Measurements from ENCODE around the gene TAF6.

The TAF6 gene

DNA sequence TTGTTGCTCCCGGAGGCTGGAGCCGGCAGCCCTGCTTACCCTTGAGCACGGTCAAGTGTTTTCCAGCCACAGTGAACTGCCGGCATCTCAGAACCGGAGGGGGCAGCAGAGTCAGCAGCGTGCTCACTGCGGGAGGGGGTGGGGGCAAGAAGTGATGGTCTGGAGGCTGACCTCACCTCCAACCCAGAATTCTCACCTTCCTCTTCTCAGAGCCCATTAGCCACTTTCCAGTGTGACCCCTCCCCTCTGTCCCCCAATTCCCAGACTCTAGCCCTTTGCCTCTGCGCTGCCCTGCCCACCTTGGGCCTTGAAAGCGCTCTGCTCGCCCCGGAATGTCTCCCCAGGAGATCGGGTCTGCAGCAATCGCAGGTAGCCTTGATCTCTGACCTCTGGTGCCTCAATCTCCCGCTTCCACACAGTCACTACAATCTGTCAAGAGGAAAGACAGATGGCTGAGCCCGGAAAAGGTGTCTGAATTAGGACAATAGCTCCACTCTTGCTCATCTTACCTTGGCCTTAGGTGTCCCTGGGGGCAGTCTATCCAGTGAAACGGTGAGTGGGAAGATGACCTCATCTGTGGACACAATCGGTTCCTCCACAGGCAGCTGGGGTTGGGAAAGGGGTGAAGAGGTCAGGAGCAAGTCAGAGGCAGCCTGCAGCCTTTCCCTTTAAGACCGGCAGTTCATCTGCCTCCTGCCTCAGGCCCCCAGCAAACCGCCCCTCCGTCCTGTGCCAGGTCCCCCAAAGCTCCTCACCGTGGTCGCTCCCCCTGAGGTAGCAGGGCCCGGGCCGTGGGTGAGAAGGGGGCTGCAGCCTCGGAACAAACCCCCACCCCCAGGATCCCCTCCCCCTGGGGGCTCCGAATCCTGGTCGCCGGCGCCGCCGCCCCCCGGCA lies 38.4 kb upstream of the TAF6 start:
- Histone ChIP-seq H3K4me1 (ENCODE audit: control insufficient read depth, insufficient read depth, low read length) (peaks cover 23% of the 10 kb centered on the region), H3K9ac (ENCODE audit: low read length) (peak overlapping the region; percentile 94), H3K36me3 (ENCODE audit: control insufficient read depth, insufficient read depth, low read length, severe bottlenecking) (peaks cover 39% of the 10 kb centered on the region), H3K27me3 (replicated peaks; ENCODE audit: control insufficient read depth, insufficient read depth, low read length) (no peaks in the 10 kb centered on the region), H3K9me3 (ENCODE audit: control insufficient read depth, low read length) (no peaks in the 10 kb centered on the region), H3K4me3 (ENCODE audit: low read length) (peak overlapping the region; percentile 91)
- peak; percentile 61 for DNase-seq (ENCODE audit: low read depth)

GRCh38 chr7:100157069-100157333 lies 37.8 kb upstream of the TAF6 start:
- H3K9me3 ChIP-seq (ENCODE audit: control insufficient read depth, low read length), result no peaks in the 10 kb centered on the region
- peak overlapping the region; percentile 91 for H3K4me3 ChIP-seq (ENCODE audit: low read length)
- DNase-seq (ENCODE audit: low read depth), result no peak

GRCh38 chr7:100156331-100157068 lies 37.3 kb upstream of the TAF6 start:
- no peaks in the 10 kb centered on the region for H3K27me3 ChIP-seq (replicated peaks; ENCODE audit: control insufficient read depth, insufficient read depth, low read length)
- peak overlapping the region; percentile 94 for H3K9ac ChIP-seq (ENCODE audit: low read length)
- peaks cover 23% of the 10 kb centered on the region for H3K4me1 ChIP-seq (ENCODE audit: control insufficient read depth, insufficient read depth, low read length)
- no peak for DNase-seq (ENCODE audit: low read depth)
- H3K36me3 ChIP-seq (ENCODE audit: control insufficient read depth, insufficient read depth, low read length, severe bottlenecking), result peaks cover 39% of the 10 kb centered on the region
- H3K4me3 ChIP-seq (ENCODE audit: low read length), result peak overlapping the region; percentile 91
- H3K9me3 ChIP-seq (ENCODE audit: control insufficient read depth, low read length), result no peaks in the 10 kb centered on the region

More at GRCh38 chr7:100157069-100157333, 37.8 kb upstream of the TAF6 start:
- Histone ChIP-seq H3K4me1 (ENCODE audit: control insufficient read depth, insufficient read depth, low read length) (peaks cover 23% of the 10 kb centered on the region), H3K27me3 (replicated peaks; ENCODE audit: control insufficient read depth, insufficient read depth, low read length) (no peaks in the 10 kb centered on the region), H3K9ac (ENCODE audit: low read length) (peak overlapping the region; percentile 94), H3K36me3 (ENCODE audit: control insufficient read depth, insufficient read depth, low read length, severe bottlenecking) (peaks cover 39% of the 10 kb centered on the region)

DNA sequence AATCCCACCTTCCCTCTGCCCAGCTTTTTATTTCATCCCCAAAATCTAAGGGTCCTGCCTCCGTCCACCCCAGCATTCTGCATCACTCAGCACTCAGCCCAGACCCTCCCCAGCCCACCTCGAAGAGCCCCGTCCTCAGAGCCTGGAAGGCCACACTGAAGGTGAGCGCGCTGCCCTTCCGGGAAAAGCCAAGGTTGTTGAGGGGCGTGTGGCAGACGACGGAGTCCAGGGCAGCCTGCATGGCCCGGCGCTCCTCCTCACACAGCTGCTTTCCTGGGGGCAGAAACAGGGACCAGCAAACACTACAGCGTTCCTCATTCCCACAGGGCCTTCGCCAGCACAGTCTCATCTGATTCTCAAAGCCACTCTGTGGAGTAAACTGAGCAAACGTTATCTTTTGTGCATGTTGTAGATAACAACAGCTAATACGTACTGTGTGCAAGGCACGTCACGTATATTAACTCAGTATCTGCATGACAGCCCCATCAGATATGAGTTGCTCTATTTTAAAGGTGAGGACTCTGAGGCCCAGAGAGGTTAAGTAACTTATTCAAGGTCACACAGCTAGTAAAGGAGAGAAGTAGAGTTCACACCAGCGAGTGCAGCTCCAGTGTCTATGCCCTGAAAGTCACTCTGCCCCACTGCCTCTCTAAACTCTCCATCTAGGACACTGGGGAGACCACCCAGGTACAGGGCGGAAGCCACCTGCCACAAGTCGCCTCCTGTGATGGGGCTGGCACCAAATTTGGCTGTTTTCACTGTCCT lies 36.6 kb upstream of the TAF6 start:
- DNase-seq (ENCODE audit: low read depth), result no peak
- Histone ChIP-seq H3K27me3 (replicated peaks; ENCODE audit: control insufficient read depth, insufficient read depth, low read length) (no peaks in the 10 kb centered on the region), H3K9me3 (ENCODE audit: control insufficient read depth, low read length) (no peaks in the 10 kb centered on the region), H3K36me3 (ENCODE audit: control insufficient read depth, insufficient read depth, low read length, severe bottlenecking) (peaks cover 39% of the 10 kb centered on the region), H3K4me3 (ENCODE audit: low read length) (no peak overlapping the region), H3K9ac (ENCODE audit: low read length) (no peak overlapping the region), H3K4me1 (ENCODE audit: control insufficient read depth, insufficient read depth, low read length) (peaks cover 23% of the 10 kb centered on the region)

GRCh38 chr7:100154651-100155491 lies 35.7 kb upstream of the TAF6 start:
- DNase-seq (ENCODE audit: low read depth), result no peak
- Histone ChIP-seq H3K9me3 (ENCODE audit: control insufficient read depth, low read length) (no peaks in the 10 kb centered on the region), H3K27me3 (replicated peaks; ENCODE audit: control insufficient read depth, insufficient read depth, low read length) (no peaks in the 10 kb centered on the region), H3K36me3 (ENCODE audit: control insufficient read depth, insufficient read depth, low read length, severe bottlenecking) (peaks cover 39% of the 10 kb centered on the region), H3K4me3 (ENCODE audit: low read length) (no peak overlapping the region), H3K9ac (ENCODE audit: low read length) (no peak overlapping the region), H3K4me1 (ENCODE audit: control insufficient read depth, insufficient read depth, low read length) (peaks cover 29% of the 10 kb centered on the region)

DNA sequence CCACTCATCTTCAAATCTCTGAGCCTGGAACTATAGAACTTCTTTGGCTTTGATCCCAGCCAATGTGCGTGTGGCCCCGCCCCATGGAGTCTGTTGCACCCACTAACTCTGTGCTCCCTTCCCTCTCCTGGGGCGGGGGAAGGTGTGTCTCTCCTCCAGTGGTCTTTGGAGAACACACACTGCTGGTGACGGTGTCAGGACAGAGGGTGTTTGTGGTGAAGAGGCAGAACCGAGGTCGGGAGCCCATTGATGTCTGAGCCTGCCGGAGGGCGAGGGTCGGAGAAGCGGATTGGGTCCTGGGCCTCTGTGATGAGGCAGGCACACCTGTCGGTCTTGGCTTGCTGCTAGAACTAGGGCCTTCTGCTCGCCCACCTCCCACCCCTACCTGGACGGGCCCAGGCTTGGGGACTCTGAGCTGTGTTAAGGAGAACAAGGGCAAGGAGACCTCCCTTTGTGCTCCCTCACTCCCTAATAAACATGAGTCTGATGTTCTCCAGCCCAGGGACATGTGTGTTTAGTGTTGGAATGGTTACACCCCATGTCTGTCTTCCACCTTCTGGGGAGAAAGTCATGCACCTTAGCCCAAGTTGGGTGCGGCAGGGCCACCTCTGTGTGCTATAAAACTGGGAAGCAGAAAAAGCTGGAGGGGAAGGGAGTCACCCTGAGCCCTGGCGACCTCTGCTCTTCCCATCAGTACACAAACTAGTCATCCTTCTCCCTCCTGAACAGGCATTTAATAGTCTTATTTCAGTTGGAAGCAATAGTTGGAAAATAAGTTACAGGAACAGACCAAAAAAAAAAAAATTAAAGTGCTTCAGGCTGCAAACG lies 34.8 kb upstream of the TAF6 start:
- no peak for DNase-seq (ENCODE audit: low read depth)
- H3K27me3 ChIP-seq (replicated peaks; ENCODE audit: control insufficient read depth, insufficient read depth, low read length), result no peaks in the 10 kb centered on the region
- no peaks in the 10 kb centered on the region for H3K9me3 ChIP-seq (ENCODE audit: control insufficient read depth, low read length)
- no peak overlapping the region for H3K9ac ChIP-seq (ENCODE audit: low read length)
- no peak overlapping the region for H3K4me3 ChIP-seq (ENCODE audit: low read length)
- peaks cover 39% of the 10 kb centered on the region for H3K36me3 ChIP-seq (ENCODE audit: control insufficient read depth, insufficient read depth, low read length, severe bottlenecking)
- peaks cover 31% of the 10 kb centered on the region for H3K4me1 ChIP-seq (ENCODE audit: control insufficient read depth, insufficient read depth, low read length)

DNA sequence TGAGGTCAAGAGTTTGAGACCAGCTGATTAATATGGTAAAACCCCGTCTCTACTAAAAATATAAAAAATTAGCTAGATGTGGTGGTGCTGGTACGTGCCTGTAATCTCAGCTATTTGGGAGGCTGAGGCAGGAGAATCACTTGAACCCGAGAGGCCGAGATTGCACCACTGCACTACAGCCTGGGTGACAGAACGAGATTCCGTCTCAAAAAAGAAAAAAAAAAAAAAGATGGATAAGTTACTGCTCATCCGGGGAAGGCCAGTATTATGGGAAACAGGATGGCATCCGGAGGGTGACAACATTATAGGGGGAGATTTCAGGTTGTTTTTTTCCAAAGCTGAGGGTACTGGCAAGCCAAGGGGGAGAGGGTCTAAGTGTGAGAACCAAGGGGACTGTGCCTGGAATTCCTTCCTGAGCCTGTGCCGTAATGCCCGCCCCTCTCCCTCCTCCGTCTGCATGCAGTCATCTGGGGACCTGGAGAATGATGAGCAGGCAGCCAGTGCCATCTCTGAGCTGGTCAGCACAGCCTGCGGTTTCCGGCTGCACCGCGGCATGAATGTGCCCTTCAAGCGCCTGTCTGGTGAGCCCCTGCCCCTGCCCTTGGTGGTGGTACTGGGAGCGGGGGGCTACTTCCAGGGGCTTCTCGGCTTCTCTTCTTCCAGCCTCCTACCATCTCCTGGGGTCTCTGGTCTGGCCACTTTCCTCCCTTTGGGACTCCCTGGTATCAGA lies 33.9 kb upstream of the TAF6 start:
- peaks cover 32% of the 10 kb centered on the region for H3K4me1 ChIP-seq (ENCODE audit: control insufficient read depth, insufficient read depth, low read length)
- no peaks in the 10 kb centered on the region for H3K9me3 ChIP-seq (ENCODE audit: control insufficient read depth, low read length)
- no peaks in the 10 kb centered on the region for H3K27me3 ChIP-seq (replicated peaks; ENCODE audit: control insufficient read depth, insufficient read depth, low read length)
- peaks cover 39% of the 10 kb centered on the region for H3K36me3 ChIP-seq (ENCODE audit: control insufficient read depth, insufficient read depth, low read length, severe bottlenecking)
- DNase-seq (ENCODE audit: low read depth), result no peak
- no peak overlapping the region for H3K9ac ChIP-seq (ENCODE audit: low read length)
- H3K4me3 ChIP-seq (ENCODE audit: low read length), result no peak overlapping the region

GRCh38 chr7:100152404-100152803 lies 33.2 kb upstream of the TAF6 start:
- Histone ChIP-seq H3K9me3 (ENCODE audit: control insufficient read depth, low read length) (no peaks in the 10 kb centered on the region), H3K4me3 (ENCODE audit: low read length) (no peak overlapping the region), H3K27me3 (replicated peaks; ENCODE audit: control insufficient read depth, insufficient read depth, low read length) (no peaks in the 10 kb centered on the region), H3K4me1 (ENCODE audit: control insufficient read depth, insufficient read depth, low read length) (peaks cover 30% of the 10 kb centered on the region), H3K9ac (ENCODE audit: low read length) (no peak overlapping the region), H3K36me3 (ENCODE audit: control insufficient read depth, insufficient read depth, low read length, severe bottlenecking) (peaks cover 39% of the 10 kb centered on the region)
- DNase-seq (ENCODE audit: low read depth), result no peak

DNA sequence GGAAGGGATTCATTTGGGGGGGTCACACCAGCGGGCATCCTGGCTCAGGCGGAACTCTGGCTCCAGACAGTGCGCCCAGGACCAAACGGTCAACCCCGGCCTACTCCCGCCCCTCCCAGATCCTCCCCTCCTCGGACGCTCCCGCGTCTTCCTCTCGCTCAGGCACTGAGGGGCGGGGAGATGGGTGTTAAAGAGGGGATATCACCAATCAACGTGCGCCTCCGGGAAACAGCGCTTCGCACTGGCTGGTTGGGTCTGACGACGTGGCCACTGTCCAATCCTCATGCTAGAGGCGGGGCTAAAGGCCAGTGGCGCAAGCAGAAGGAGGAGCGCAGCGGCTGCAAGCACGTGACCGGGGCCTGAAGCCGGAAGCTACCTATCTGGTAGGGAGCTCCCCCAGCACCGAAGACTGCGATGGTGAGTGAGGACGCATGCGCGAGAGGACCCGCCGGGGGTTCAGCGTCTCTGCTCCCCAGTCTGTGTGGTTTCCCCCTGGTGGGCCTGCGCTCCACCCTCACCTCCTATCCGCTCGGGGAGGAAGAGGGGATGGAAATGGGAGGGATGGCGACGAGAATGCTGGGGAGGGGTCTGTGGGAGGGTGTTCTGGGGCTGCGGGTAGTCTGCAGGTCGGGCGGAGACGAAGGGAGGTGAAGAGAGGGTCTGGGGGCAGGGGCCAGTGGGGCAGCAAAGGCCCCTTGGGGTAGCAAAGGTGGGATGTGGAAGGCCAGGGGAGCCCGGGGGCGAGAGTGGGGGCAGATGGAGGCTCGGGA lies 29.6 kb upstream of the TAF6 start, which contains the start of gene LAMTOR4:
TSS of gene LAMTOR4 (plus strand) at position 360 of the 770 bp plus-strand sequence. CDS start at position 415, 55 bp downstream.
- DNase-seq (ENCODE audit: low read depth), result peak; percentile 99
- H3K9me3 ChIP-seq (ENCODE audit: control insufficient read depth, low read length), result no peaks in the 10 kb centered on the region
- peaks cover 7% of the 10 kb centered on the region for H3K36me3 ChIP-seq (ENCODE audit: control insufficient read depth, insufficient read depth, low read length, severe bottlenecking)
- H3K27me3 ChIP-seq (replicated peaks; ENCODE audit: control insufficient read depth, insufficient read depth, low read length), result no peaks in the 10 kb centered on the region
- H3K4me3 ChIP-seq (ENCODE audit: low read length), result peak within 1 kb of the TSS; percentile 95
- H3K9ac ChIP-seq (ENCODE audit: low read length), result peak within 1 kb of the TSS; percentile 94
- H3K4me1 ChIP-seq (ENCODE audit: control insufficient read depth, insufficient read depth, low read length), result peaks cover 16% of the 10 kb centered on the region
